ENCODE data around the gene ADAMTS12. TPM values are rescaled to one million over a fixed set of nuclear protein-coding genes. Genes with fewer than 3 reads are reported as not detected.

ADAMTS12 gene
- total RNA-seq, 4 donors from 2014 or later: 0.22 to 1.2 (median 0.77) TPM

- intact Hi-C loops (cut with DNase I; ENCODE audit: low total_unique reads): no loop called here
- no peak for DNase-seq (ENCODE audit: low spot score in 2 of 2)
- H3K4me3 ChIP-seq (ENCODE audit: low read depth, poor library complexity, severe bottlenecking): no peak overlapping the region
- TF ChIP-seq, protein P1, sequence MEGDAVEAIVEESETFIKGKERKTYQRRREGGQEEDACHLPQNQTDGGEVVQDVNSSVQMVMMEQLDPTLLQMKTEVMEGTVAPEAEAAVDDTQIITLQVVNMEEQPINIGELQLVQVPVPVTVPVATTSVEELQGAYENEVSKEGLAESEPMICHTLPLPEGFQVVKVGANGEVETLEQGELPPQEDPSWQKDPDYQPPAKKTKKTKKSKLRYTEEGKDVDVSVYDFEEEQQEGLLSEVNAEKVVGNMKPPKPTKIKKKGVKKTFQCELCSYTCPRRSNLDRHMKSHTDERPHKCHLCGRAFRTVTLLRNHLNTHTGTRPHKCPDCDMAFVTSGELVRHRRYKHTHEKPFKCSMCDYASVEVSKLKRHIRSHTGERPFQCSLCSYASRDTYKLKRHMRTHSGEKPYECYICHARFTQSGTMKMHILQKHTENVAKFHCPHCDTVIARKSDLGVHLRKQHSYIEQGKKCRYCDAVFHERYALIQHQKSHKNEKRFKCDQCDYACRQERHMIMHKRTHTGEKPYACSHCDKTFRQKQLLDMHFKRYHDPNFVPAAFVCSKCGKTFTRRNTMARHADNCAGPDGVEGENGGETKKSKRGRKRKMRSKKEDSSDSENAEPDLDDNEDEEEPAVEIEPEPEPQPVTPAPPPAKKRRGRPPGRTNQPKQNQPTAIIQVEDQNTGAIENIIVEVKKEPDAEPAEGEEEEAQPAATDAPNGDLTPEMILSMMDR (IDR thresholded peaks at IDR 0.05): no peak
- TF ChIP-seq POLR2A (IDR thresholded peaks at IDR 0.05): no peak
- 95 to 96% methylated on average over 3 of the region's 3 CpGs for WGBS, 2 donors
These were observed 277.8 kb downstream of the ADAMTS12 start for GRCh38 chr5:33614039-33614438.

DNA sequence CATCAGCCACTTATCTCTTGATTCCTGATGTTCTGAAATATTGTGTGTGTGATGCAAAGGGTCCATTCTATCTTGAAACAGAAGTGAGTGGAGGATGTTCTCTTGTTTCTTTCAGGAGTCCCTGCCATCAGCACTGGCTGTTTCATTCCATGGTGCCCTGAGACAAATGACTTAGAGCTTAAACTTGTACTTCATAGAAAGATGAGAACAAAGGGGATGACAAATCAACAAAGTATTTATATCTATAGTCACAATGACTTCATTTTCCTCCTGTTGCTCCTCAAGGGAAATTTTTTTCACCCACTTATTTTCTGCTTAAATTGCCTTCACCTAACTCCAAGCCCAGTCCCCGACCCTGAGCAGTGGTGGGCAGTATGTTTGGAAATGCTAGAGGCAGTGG, 279.4 kb downstream of the ADAMTS12 start:
- no peak for DNase-seq (ENCODE audit: low spot score in 2 of 2)
- TF ChIP-seq POLR2A (IDR thresholded peaks at IDR 0.05): no peak
- TF ChIP-seq, protein P1 (IDR thresholded peaks at IDR 0.05): no peak
- intact Hi-C loops (cut with DNase I; ENCODE audit: low total_unique reads): no loop called here
- H3K4me3 ChIP-seq (ENCODE audit: low read depth, poor library complexity, severe bottlenecking): no peak overlapping the region
- WGBS, 2 donors: 70 to 93% methylated on average over 1 of the region's 1 CpG

DNA sequence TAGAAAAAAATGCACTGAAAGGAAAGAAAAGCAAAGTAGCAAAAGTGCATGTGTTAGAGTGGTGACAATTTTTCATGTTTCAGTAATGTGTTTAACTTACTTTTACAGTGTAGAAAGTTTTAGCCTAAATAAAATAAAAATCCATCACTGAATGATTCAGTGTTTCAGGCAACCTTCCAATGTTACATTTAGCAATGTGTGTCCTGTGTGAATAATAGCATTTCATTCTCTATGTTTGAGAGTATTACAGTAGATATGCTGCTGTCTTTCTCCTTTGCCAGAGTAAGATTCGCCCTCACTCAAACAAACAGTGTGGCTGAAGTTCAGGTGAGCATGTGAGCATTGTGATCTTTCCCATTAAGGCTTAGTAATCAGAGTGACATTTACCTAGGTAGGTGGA, 279.9 kb downstream of the ADAMTS12 start:
- WGBS, 2 donors: 71 to 77% methylated on average over 1 of the region's 1 CpG
- TF ChIP-seq POLR2A (IDR thresholded peaks at IDR 0.05): no peak
- TF ChIP-seq, protein P1 (IDR thresholded peaks at IDR 0.05): no peak
- no peak for DNase-seq (ENCODE audit: low spot score in 2 of 2)
- H3K4me3 ChIP-seq (ENCODE audit: low read depth, poor library complexity, severe bottlenecking): no peak overlapping the region
- intact Hi-C loops (cut with DNase I; ENCODE audit: low total_unique reads): no loop called here

GRCh38 chr5:33608344-33609041, 283.3 kb downstream of the ADAMTS12 start:
- DNase-seq (ENCODE audit: low spot score in 2 of 2): no peak
- WGBS, 2 donors: 45 to 57% methylated on average over 8 of the region's 8 CpGs
- H3K4me3 ChIP-seq (ENCODE audit: low read depth, poor library complexity, severe bottlenecking): no peak overlapping the region
- intact Hi-C loops (cut with DNase I; ENCODE audit: low total_unique reads): no loop called here
- TF ChIP-seq, protein P1 (IDR thresholded peaks at IDR 0.05): no peak
- no peak for TF ChIP-seq POLR2A (IDR thresholded peaks at IDR 0.05)

DNA sequence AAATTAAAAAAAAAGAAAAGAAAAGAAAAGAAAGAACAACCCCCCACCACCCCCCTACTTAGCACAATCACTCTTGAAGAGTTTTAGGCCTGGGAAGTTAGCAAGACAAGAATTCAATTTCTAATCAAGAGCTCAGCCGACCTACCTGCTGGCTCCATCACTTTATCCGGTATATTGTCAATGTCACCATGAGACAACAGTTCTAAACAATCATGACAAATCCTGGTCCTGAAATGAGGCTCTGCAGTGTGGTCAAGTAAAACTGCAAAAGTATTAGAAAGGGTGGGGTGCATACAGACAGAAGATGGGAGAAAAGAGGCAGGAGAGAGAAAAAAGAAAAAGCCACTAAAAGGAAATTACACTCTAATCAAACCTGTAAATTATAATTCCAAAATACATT, 287.3 kb downstream of the ADAMTS12 start:
- H3K4me3 ChIP-seq (ENCODE audit: low read depth, poor library complexity, severe bottlenecking): no peak overlapping the region
- WGBS, 2 donors: 94 to 95% methylated on average over 2 of the region's 2 CpGs
- intact Hi-C loops (cut with DNase I; ENCODE audit: low total_unique reads): no loop called here
- TF ChIP-seq, protein P1 (IDR thresholded peaks at IDR 0.05): no peak
- no peak for TF ChIP-seq POLR2A (IDR thresholded peaks at IDR 0.05)
- no peak for DNase-seq (ENCODE audit: low spot score in 2 of 2)

DNA sequence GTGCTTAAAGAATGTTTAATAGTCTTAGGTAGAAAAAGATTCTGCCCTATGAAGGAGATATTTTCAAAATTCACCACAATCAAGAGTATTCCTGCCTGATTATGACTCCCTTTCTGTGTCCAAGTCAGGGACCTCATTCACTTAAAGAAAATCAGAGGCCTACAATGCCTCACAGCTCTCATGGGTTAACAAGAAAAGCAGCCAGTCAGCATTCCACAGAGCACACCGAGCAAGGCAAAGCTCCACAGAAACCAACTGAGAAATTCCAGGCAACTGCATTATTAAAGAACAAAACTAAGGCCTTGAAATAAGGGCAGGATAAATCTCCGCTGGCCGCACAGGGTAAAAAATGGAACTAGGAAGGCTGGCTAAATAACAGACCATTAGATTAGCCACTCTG, 289.9 kb downstream of the ADAMTS12 start:
- intact Hi-C loops (cut with DNase I; ENCODE audit: low total_unique reads): no loop called here
- 68 to 72% methylated on average over 3 of the region's 3 CpGs for WGBS, 2 donors
- TF ChIP-seq, protein P1 (IDR thresholded peaks at IDR 0.05): no peak
- no peak for TF ChIP-seq POLR2A (IDR thresholded peaks at IDR 0.05)
- no peak overlapping the region for H3K4me3 ChIP-seq (ENCODE audit: low read depth, poor library complexity, severe bottlenecking)
- no peak for DNase-seq (ENCODE audit: low spot score in 2 of 2)

Data from lower leg skin (tissue), 4 donors.